Colonic mucosa (tissue), 4 donors: ENCODE results near the gene KLHL5. TPM values are rescaled to one million over a fixed set of nuclear protein-coding genes. Genes with fewer than 3 reads are reported as not detected.

Experiments used
- DNase-seq: peaks from one replicate; pipeline ENCODE4 v3.0.0-alpha.2; 2020
- H3K27ac ChIP-seq: fragments of 200-600 bp; one replicate; pipeline ENCODE4 v1.8.0; 2021
- H3K27me3 ChIP-seq: fragments of 200-600 bp; one replicate; pipeline ENCODE4 v1.8.0; 2021
- H3K36me3 ChIP-seq: fragments of 200-600 bp; one replicate; pipeline ENCODE4 v1.8.0; 2021
- H3K4me1 ChIP-seq: fragments of 200-600 bp; one replicate; pipeline ENCODE4 v1.8.0; 2021; ENCODE audit warnings: mild to moderate bottlenecking
- H3K4me3 ChIP-seq: fragments of 200-600 bp; one replicate; pipeline ENCODE4 v1.8.0; 2021
- H3K9ac ChIP-seq, 2 donors: one replicate each; pipeline ENCODE4 v1.7.0; 2013; ENCODE audit warnings: control low read depth in 2 of 2, low read depth in 2 of 2, low read length in 2 of 2
- H3K9me3 ChIP-seq: fragments of 200-600 bp; one replicate; pipeline ENCODE4 v1.8.0; 2021
- intact Hi-C: fragments of 100-400 bp; cut with DNase I; formaldehyde crosslinking; loops from one replicate; pipeline ENCODE4 v1.14.1; 2022
- total RNA-seq, 2 donors: library from RNA; stranded (reverse); fragmentation: NEBNext Ultra II Directional in 1 of 2; extraction: Animal tissue kit (Norgen Biotek cat#: 25700) in 1 of 2; gene quantifications; one replicate each; pipeline ENCODE4 v1.2.1, GENCODE V29; 2021
- TF ChIP-seq, protein P1 (sequence below): fragments of 200-600 bp; IDR thresholded peaks from one replicate; pipeline ENCODE4 v1.8.0; 2022; ENCODE audit warnings: antibody characterized with exemption, mild to moderate bottlenecking
- donor health status: healthy.
- donor health status: DM: no; HTN: no; CAD: no.
- donor health status: DM: no; HTN: no; CAD: no.

Gene KLHL5
- total RNA-seq, 2 donors from 2014 or later, result 2.6 to 19.1 TPM

DNA sequence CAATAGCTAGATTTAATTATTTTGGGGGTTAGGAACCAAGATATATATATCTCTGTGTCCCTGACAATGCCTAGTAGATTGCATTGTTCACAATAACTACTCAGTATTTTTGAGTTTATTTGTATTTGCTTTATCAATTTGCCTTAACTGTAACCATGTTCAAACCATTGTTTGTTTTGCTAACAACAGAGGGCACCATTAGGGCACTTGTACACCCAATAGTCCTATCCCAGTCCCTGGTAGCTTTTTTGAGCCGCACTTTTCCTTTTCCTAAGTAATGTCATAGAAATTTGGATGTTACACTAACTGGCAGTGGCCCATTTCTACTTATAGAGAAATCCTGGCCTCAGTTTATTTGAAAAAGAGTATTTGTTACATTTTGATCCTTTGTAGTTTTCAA, 575 bp upstream of the KLHL5 start:
- TF ChIP-seq, protein P1, sequence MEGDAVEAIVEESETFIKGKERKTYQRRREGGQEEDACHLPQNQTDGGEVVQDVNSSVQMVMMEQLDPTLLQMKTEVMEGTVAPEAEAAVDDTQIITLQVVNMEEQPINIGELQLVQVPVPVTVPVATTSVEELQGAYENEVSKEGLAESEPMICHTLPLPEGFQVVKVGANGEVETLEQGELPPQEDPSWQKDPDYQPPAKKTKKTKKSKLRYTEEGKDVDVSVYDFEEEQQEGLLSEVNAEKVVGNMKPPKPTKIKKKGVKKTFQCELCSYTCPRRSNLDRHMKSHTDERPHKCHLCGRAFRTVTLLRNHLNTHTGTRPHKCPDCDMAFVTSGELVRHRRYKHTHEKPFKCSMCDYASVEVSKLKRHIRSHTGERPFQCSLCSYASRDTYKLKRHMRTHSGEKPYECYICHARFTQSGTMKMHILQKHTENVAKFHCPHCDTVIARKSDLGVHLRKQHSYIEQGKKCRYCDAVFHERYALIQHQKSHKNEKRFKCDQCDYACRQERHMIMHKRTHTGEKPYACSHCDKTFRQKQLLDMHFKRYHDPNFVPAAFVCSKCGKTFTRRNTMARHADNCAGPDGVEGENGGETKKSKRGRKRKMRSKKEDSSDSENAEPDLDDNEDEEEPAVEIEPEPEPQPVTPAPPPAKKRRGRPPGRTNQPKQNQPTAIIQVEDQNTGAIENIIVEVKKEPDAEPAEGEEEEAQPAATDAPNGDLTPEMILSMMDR, result no peak
- no peak overlapping the region for H3K27ac ChIP-seq
- H3K4me1 ChIP-seq, result no peaks in the 10 kb centered on the region
- no peaks in the 10 kb centered on the region for H3K27me3 ChIP-seq
- DNase-seq, result no peak
- H3K9ac ChIP-seq, result no peak overlapping the region
- no peaks in the 10 kb centered on the region for H3K9me3 ChIP-seq
- intact Hi-C loops, result no loop called here
- H3K36me3 ChIP-seq, result no peaks in the 10 kb centered on the region
- H3K4me3 ChIP-seq, result no peak overlapping the region

DNA sequence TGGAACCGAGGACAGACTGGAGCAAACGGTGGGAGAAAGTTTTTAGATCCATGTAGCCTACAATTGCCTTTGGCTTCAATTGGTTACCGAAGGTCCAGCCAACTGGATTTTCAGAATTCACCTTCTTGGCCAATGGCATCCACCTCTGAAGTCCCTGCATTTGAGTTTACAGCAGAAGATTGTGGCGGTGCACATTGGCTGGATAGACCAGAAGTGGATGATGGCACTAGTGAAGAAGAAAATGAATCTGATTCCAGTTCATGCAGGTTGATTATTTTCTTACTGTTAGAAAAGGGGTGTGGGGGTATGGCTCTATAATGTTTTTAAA, 702 bp downstream of the KLHL5 start:
- H3K27ac ChIP-seq, result no peak overlapping the region
- H3K9ac ChIP-seq, result no peak overlapping the region
- no peak overlapping the region for H3K4me3 ChIP-seq
- intact Hi-C loops, result no loop called here
- TF ChIP-seq, protein P1, result no peak
- no peaks in the 10 kb centered on the region for H3K27me3 ChIP-seq
- no peaks in the 10 kb centered on the region for H3K4me1 ChIP-seq
- H3K36me3 ChIP-seq, result no peaks in the 10 kb centered on the region
- no peak for DNase-seq
- H3K9me3 ChIP-seq, result no peaks in the 10 kb centered on the region

DNA sequence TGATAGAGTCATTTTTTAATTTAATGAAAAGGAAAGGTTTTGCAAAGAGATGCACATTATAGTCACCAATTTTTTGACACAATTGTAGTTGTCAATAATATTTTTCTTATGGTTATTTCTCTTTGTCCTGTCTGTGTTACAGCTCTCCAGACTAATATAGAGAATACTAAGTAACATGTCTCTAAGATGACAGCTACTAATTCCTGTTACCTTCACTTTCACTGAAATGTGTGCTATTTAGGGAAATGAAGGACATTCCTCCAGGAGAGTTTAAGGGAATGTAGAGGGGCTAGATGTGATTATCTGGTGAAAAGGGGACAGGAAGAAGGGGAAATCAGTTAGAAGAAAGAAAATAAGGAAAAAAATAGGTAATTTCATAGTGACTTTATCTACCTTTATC, 1.4 kb downstream of the KLHL5 start:
- no peak overlapping the region for H3K4me3 ChIP-seq
- no peaks in the 10 kb centered on the region for H3K27me3 ChIP-seq
- H3K9me3 ChIP-seq, result no peaks in the 10 kb centered on the region
- H3K27ac ChIP-seq, result no peak overlapping the region
- no peaks in the 10 kb centered on the region for H3K36me3 ChIP-seq
- TF ChIP-seq, protein P1, result no peak
- intact Hi-C loops, result no loop called here
- no peaks in the 10 kb centered on the region for H3K4me1 ChIP-seq
- H3K9ac ChIP-seq, result no peak overlapping the region
- DNase-seq, result no peak

DNA sequence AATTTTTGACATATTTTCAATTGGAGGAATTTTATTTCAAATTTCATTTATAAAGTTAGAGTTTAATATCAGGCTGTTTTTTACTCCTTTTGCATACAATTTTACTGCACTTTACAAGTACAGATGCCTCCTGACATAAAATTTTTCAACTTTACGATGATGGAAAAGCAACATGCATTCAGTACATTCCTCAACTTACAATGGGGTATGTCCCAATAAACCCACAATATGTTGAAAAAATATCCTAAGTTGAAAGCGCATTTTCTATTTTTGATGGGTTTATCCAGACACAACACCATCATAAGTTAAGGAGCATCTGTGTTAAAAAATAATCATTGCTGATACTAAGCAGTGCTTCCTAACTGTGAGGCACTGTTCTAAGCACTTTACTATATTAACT, 4.3 kb downstream of the KLHL5 start:
- Histone ChIP-seq H3K4me1 (no peaks in the 10 kb centered on the region), H3K27ac (no peak overlapping the region), H3K9ac (no peak overlapping the region), H3K27me3 (no peaks in the 10 kb centered on the region), H3K36me3 (no peaks in the 10 kb centered on the region), H3K9me3 (no peaks in the 10 kb centered on the region), H3K4me3 (no peak overlapping the region)
- intact Hi-C loops, result no loop called here
- DNase-seq, result no peak
- TF ChIP-seq, protein P1, result no peak

DNA sequence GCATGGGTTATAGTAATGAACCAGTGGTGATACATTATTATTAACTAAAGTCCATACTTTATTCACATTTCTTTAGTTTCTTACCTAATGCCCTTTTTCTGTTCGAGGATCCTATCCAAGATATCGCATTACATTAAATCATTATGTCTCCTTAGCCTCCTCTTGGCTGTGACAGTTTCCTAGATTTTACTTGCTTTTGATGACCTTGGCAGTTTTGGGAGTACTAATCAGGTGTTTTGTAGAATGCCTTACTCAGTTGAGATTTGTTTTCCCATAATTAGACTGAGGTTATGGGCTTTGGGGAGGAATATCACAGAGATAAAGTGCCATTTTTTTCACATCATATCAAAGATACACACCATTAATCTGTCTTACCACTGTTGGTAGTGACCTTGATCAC, 5.0 kb downstream of the KLHL5 start:
- intact Hi-C loops, result no loop called here

More for the DNA sequence above, 5.0 kb downstream of the KLHL5 start:
- H3K4me1 ChIP-seq, result no peaks in the 10 kb centered on the region
- H3K36me3 ChIP-seq, result no peaks in the 10 kb centered on the region
- TF ChIP-seq, protein P1, result no peak
- no peak overlapping the region for H3K27ac ChIP-seq
- no peak overlapping the region for H3K9ac ChIP-seq
- no peaks in the 10 kb centered on the region for H3K9me3 ChIP-seq
- H3K27me3 ChIP-seq, result no peaks in the 10 kb centered on the region
- no peak overlapping the region for H3K4me3 ChIP-seq
- DNase-seq, result no peak
